Small intestine (tissue), 7 donors: ENCODE data around the gene IL6ST. TPM values are rescaled to one million over a fixed set of nuclear protein-coding genes. Genes with fewer than 3 reads are reported as not detected.
A peak's percentile ranks its signal among the peaks of the same experiment; 100 is the strongest.

Source experiments
- DNase-seq, 2 donors: peaks; one replicate each; pipeline versions ENCODE4 v3.0.0 to v3.0.0-alpha.2; 2013
- FAIRE-seq: peaks from 2 replicates; lab custom pipeline; 2012; peaks lifted over from hg19 to GRCh38; lab: Jason Lieb, UNC
- H3K27ac ChIP-seq, 3 donors: one replicate each; pipeline ENCODE4 v1.5.1; 2013; ENCODE audit warnings: low read length in 2 of 3, mild to moderate bottlenecking in 2 of 3, control low read depth in 1 of 3, inconsistent platforms in 1 of 3, low read depth in 1 of 3, moderate library complexity in 1 of 3
- H3K27me3 ChIP-seq, 3 donors: one replicate each; pipeline ENCODE4 v1.6.1; 2013; ENCODE audit warnings: low read length in 3 of 3, inconsistent platforms in 1 of 3; ENCODE audit not compliant: control insufficient read depth in 3 of 3, insufficient read depth in 3 of 3
- H3K36me3 ChIP-seq, 3 donors: one replicate each; pipeline ENCODE4 v1.6.1; 2013; ENCODE audit warnings: low read length in 3 of 3, inconsistent platforms in 1 of 3, low read depth in 1 of 3, mild to moderate bottlenecking in 1 of 3, moderate library complexity in 1 of 3; ENCODE audit not compliant: control insufficient read depth in 3 of 3, insufficient read depth in 2 of 3
- H3K4me1 ChIP-seq, 3 donors: one replicate each; pipeline ENCODE4 v1.6.1; 2013; ENCODE audit warnings: low read length in 2 of 3, inconsistent platforms in 1 of 3, low read depth in 1 of 3, mild to moderate bottlenecking in 1 of 3, moderate library complexity in 1 of 3; ENCODE audit not compliant: control insufficient read depth in 3 of 3, insufficient read depth in 2 of 3
- H3K4me3 ChIP-seq, 3 donors: one replicate each; pipeline ENCODE4 v1.5.1; 2013; ENCODE audit warnings: low read length in 3 of 3, control low read depth in 1 of 3, inconsistent platforms in 1 of 3, low read depth in 1 of 3, mild to moderate bottlenecking in 1 of 3, moderate library complexity in 1 of 3
- H3K9me3 ChIP-seq, 2 donors: one replicate each; pipeline ENCODE4 v1.6.1; 2013; ENCODE audit warnings: low read depth in 1 of 2, low read length in 1 of 2; ENCODE audit not compliant: control insufficient read depth in 2 of 2, insufficient read depth in 1 of 2
- WGBS, 3 donors: extraction: QIAGEN DNeasy Blood & Tissue Kit; methylation state at CpG; one replicate each; pipeline ENCODE4 v1.1.7; 2013; 5-methylcytosine and 5-hydroxymethylcytosine counted together
- polyA plus RNA-seq, 4 donors: library from polyadenylated mRNA; stranded (reverse) in 3 of 4; unstranded in 1 of 4; fragments of 200-250 nt in 3 of 4; fragments of 120-200 nt in 1 of 4; gene quantifications; one replicate each; pipeline versions ENCODE4 v1.2.1 to v1.2.3, GENCODE V29; 2013
- donor health status: healthy with polysubstance abuse.
- donor health status: control.
- donor health status: control.
- donor health status: Bipolar disorder and iron deficiency.
- donor health status: healthy.

Gene IL6ST
- polyA plus RNA-seq, 4 donors = 6.5 to 49.3 (median 16.5) TPM

GRCh38 chr5:55920784-55921183, 74.0 kb downstream of the IL6ST start:
- Histone ChIP-seq H3K27me3 (no peaks in the 10 kb centered on the region), H3K9me3 (no peaks in the 10 kb centered on the region), H3K27ac (no peak overlapping the region), H3K36me3 (no peaks in the 10 kb centered on the region), H3K4me1 (peaks cover 0 to 13% (median 0%) of the 10 kb centered on the region in 3 donors), H3K4me3 (no peak overlapping the region)
- no peak for FAIRE-seq
- WGBS, 3 donors = 80 to 84% (median 81%) methylated on average over 5 of the region's 5 CpGs
- DNase-seq = no peak

- FAIRE-seq (no peak), DNase-seq (no peak)
- Histone ChIP-seq H3K27ac (no peak overlapping the region), H3K27me3 (no peaks in the 10 kb centered on the region), H3K4me3 (no peak overlapping the region), H3K36me3 (no peaks in the 10 kb centered on the region), H3K9me3 (no peaks in the 10 kb centered on the region), H3K4me1 (peaks cover 0 to 18% (median 0%) of the 10 kb centered on the region in 3 donors)
- WGBS, 3 donors = 72 to 80% (median 77%) methylated on average over 3 of the region's 3 CpGs
These were observed 75.1 kb downstream of the IL6ST start for GRCh38 chr5:55919625-55920024.

- H3K4me3 ChIP-seq = no peak overlapping the region
- H3K9me3 ChIP-seq = no peaks in the 10 kb centered on the region
- H3K4me1 ChIP-seq = peaks cover 0 to 30% (median 2%) of the 10 kb centered on the region in 3 donors
- DNase-seq (peak in 1 of 2 donors; percentile 65), FAIRE-seq (no peak)
- no peaks in the 10 kb centered on the region for H3K27me3 ChIP-seq
- H3K36me3 ChIP-seq = no peaks in the 10 kb centered on the region
- peak overlapping the region in 1 of 3 donors; percentile 41 for H3K27ac ChIP-seq
- 89 to 92% (median 90%) methylated on average over 17 of the region's 17 CpGs for WGBS, 3 donors
These were observed 76.4 kb downstream of the IL6ST start for GRCh38 chr5:55918087-55919035.

- no peak for FAIRE-seq
- peak overlapping the region in 1 of 3 donors; percentile 41 for H3K27ac ChIP-seq
These were observed 77.2 kb downstream of the IL6ST start for GRCh38 chr5:55917402-55918086.

GRCh38 chr5:55916986-55917385, 77.8 kb downstream of the IL6ST start:
- DNase-seq (no peak), FAIRE-seq (no peak)
- H3K27me3 ChIP-seq = no peaks in the 10 kb centered on the region
- H3K36me3 ChIP-seq = no peaks in the 10 kb centered on the region
- WGBS, 3 donors = 66 to 83% (median 76%) methylated on average over 10 of the region's 10 CpGs
- peaks cover 0 to 33% (median 2%) of the 10 kb centered on the region in 3 donors for H3K4me1 ChIP-seq
- H3K27ac ChIP-seq = no peak overlapping the region
- H3K9me3 ChIP-seq = no peaks in the 10 kb centered on the region
- no peak overlapping the region for H3K4me3 ChIP-seq

More at GRCh38 chr5:55917402-55918086, 77.2 kb downstream of the IL6ST start:
- no peak overlapping the region for H3K4me3 ChIP-seq
- H3K9me3 ChIP-seq = no peaks in the 10 kb centered on the region
- H3K27me3 ChIP-seq = no peaks in the 10 kb centered on the region
- no peak for DNase-seq
- 91 to 94% (median 93%) methylated on average over 5 of the region's 5 CpGs for WGBS, 3 donors
- H3K36me3 ChIP-seq = no peaks in the 10 kb centered on the region
- peaks cover 0 to 31% (median 2%) of the 10 kb centered on the region in 3 donors for H3K4me1 ChIP-seq

- DNase-seq (no peak), FAIRE-seq (no peak)
- 88 to 89% (median 88%) methylated on average over 3 of the region's 3 CpGs for WGBS, 3 donors
- Histone ChIP-seq H3K27ac (no peak overlapping the region), H3K27me3 (no peaks in the 10 kb centered on the region), H3K4me3 (no peak overlapping the region), H3K9me3 (no peaks in the 10 kb centered on the region), H3K4me1 (peaks cover 0 to 33% (median 2%) of the 10 kb centered on the region in 3 donors), H3K36me3 (no peaks in the 10 kb centered on the region)
These were observed 79.0 kb downstream of the IL6ST start for GRCh38 chr5:55915783-55916182.

GRCh38 chr5:55914971-55915370, 79.8 kb downstream of the IL6ST start:
- Histone ChIP-seq H3K27me3 (no peaks in the 10 kb centered on the region), H3K4me3 (no peak overlapping the region), H3K36me3 (no peaks in the 10 kb centered on the region), H3K4me1 (peaks cover 0 to 33% (median 2%) of the 10 kb centered on the region in 3 donors), H3K9me3 (no peaks in the 10 kb centered on the region), H3K27ac (no peak overlapping the region)
- FAIRE-seq (no peak), DNase-seq (no peak)
- 96 to 99% (median 97%) methylated on average over 2 of the region's 2 CpGs for WGBS, 3 donors
